ENCODE results near the gene DHX8. TPM values are rescaled to one million over a fixed set of nuclear protein-coding genes. Genes with fewer than 3 reads are reported as not detected.
A peak's percentile ranks its signal among the peaks of the same experiment; 100 is the strongest.

DHX8 gene
- total RNA-seq (2021), result 50.6 and 54.1 TPM in 2 replicates
- long read RNA-seq, full-length matches to known transcripts, result 113 of 174 reads
- long read RNA-seq, partial matches to known transcripts, result 18 of 174 reads
- long read RNA-seq, other reads (novel, unspliced or antisense), result 43 of 174 reads

DNA sequence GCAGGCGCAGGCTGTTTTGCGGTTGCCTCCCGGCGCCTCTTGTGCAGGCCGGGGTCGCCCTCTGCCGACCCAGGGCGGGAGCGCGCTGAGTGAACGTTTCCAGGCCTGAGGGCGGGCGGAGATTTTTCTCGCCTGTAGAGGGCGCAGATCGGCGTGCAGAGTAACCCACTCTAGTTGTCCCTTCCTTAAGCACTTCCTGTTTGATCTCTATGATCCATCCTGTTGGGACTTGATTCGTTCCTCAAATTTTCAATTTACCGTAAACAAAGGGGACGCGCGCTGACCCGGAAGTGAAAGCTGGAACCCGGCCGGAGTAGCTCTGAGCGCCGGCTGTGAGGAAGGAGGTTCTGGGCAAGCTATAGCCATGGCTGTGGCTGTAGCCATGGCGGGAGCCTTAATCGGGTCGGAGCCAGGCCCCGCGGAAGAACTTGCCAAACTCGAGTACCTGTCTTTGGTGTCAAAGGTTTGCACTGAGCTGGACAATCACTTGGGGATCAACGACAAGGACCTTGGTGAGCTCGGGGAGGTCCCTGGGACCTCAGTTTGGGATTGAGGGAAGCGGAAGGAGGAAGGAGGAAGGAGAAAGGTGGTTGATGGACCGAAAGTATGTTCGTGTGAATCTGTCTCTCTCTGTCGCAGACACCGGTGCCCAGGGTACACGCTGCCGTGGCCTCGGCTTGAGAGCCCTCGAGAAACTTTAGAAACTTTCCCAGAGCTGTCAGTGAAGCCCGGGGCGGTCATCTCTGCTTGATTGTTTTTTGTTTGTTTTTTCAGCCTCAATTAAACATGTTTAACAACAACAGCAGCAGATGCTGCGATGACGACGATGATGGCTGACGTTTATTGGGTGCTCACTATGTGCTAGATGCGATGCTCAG, at the start of gene DHX8:
Gene DHX8 (plus strand): TSS at position 302 of the 878 bp plus-strand sequence. CDS start 63 bp downstream, at position 365.
- no peaks in the 10 kb centered on the region for H3K23me2 ChIP-seq (ENCODE audit: insufficient read length, low read depth, low read length, poor library complexity, severe bottlenecking)
- Mint-ChIP-seq H3K9me3 (no peaks in the 10 kb centered on the region), H3K36me3 (ENCODE audit: insufficient read depth in 1 of 3, low read depth in 3 of 3) (peaks cover 0 to 3% (median 2%) of the 10 kb centered on the region in 3 experiments; a peak in 2 of 7 replicates), H3K4me3 (peak within 1 kb of the TSS; percentile 100), H3K27me3 (ENCODE audit: low read depth) (no peaks in the 10 kb centered on the region), H3K27ac (peak within 1 kb of the TSS; percentile 99 to 100 (median 100)), H3K4me1 (peaks cover 12 to 15% of the 10 kb centered on the region in 2 experiments)
- peaks cover 3% of the 10 kb centered on the region; the same call in 1 of the 2 replicates for H3K4me1 ChIP-seq (ENCODE audit: insufficient read depth, low read length)
- peak within 1 kb of the TSS; percentile 97 for H3K4me2 ChIP-seq (ENCODE audit: insufficient read depth, insufficient read length, low read length)
- no peak within 1 kb of the TSS for H3T11ph ChIP-seq (ENCODE audit: low read length)
- H4K91ac ChIP-seq (ENCODE audit: insufficient read length, low read depth, low read length), result peak within 1 kb of the TSS; percentile 51
- no peak within 1 kb of the TSS for H2BK15ac ChIP-seq (ENCODE audit: low read depth, low read length)
- H3K14ac ChIP-seq (ENCODE audit: insufficient read depth, low read length), result peak within 1 kb of the TSS; percentile 88
- no peak within 1 kb of the TSS for H2BK20ac ChIP-seq (ENCODE audit: low read depth, low read length, poor library complexity, severe bottlenecking)
- H2BK120ac ChIP-seq (ENCODE audit: low read depth, low read length, poor library complexity, severe bottlenecking), result no peak within 1 kb of the TSS
- H4K20me1 ChIP-seq (ENCODE audit: control insufficient read depth, insufficient read depth, insufficient read length), result no peaks in the 10 kb centered on the region
- H3K27me3 ChIP-seq (ENCODE audit: insufficient read depth, low read length), result no peaks in the 10 kb centered on the region
- no peak within 1 kb of the TSS for H3K56ac ChIP-seq (ENCODE audit: insufficient read length, low read depth, low read length)
- no peaks in the 10 kb centered on the region for H3K79me1 ChIP-seq (ENCODE audit: insufficient read depth, low read depth, low read length, poor library complexity, severe bottlenecking)
- no CpG with 5 or more reads among the region's 51 CpGs for WGBS (ENCODE audit: extremely low coverage, insufficient read length, low lambda C conversion rate)
- H3K18ac ChIP-seq (ENCODE audit: insufficient read length, low read depth, low read length), result peak within 1 kb of the TSS; percentile 77
- peak within 1 kb of the TSS; percentile 43 for H3K27ac ChIP-seq (ENCODE audit: insufficient read length, low read depth, low read length)
- peak within 1 kb of the TSS; percentile 96 for H3K9ac ChIP-seq (ENCODE audit: extremely low read depth, insufficient read length, low read length)
- H2AFZ ChIP-seq (ENCODE audit: low read length), result peak within 1 kb of the TSS; percentile 95
- peak within 1 kb of the TSS; percentile 88 for H2BK5ac ChIP-seq (ENCODE audit: insufficient read length, low read length)
- peak within 1 kb of the TSS; percentile 40 for H2BK12ac ChIP-seq (ENCODE audit: insufficient read length, low read depth, low read length)
- peak; percentile 100 for TF ChIP-seq CTCF (conservative IDR thresholded peaks at IDR 0.05)
- peaks cover 17% of the 10 kb centered on the region for H3K79me2 ChIP-seq (ENCODE audit: insufficient read depth, low read length)
- H2AK5ac ChIP-seq (ENCODE audit: insufficient read length, low read length), result no peak within 1 kb of the TSS
- peak within 1 kb of the TSS; percentile 69 for H4K5ac ChIP-seq (ENCODE audit: insufficient read length, low read depth, low read length)
- peak; percentile 99 for DNase-seq
- H4K8ac ChIP-seq (replicated peaks; ENCODE audit: insufficient read length, low read depth, low read length), result no peak within 1 kb of the TSS
- H3K4ac ChIP-seq (ENCODE audit: low read depth, low read length), result no peak within 1 kb of the TSS
- H3K23ac ChIP-seq (ENCODE audit: insufficient read length, low read depth, low read length), result no peak within 1 kb of the TSS
- H3K9me3 ChIP-seq (ENCODE audit: control insufficient read depth, low read depth, low read length), result no peaks in the 10 kb centered on the region

Measured in H9 (cell line).